HG02678 (cell line): ENCODE results near the gene CREB3L2.

Source experiments
- ATAC-seq: cut with Tn5 transposase; IDR thresholded peaks from one replicate; pipeline ENCODE4 v1.9.1; 2021; ENCODE audit warnings: mild to moderate bottlenecking, moderate library complexity; ENCODE audit not compliant: unreplicated experiment

Gene CREB3L2

GRCh38 chr7:137879357-137880158 is 122.3 kb downstream of the CREB3L2 start:
- ATAC-seq: peak; percentile 43

GRCh38 chr7:137878333-137878961 is 123.4 kb downstream of the CREB3L2 start:
- ATAC-seq: no peak

DNA sequence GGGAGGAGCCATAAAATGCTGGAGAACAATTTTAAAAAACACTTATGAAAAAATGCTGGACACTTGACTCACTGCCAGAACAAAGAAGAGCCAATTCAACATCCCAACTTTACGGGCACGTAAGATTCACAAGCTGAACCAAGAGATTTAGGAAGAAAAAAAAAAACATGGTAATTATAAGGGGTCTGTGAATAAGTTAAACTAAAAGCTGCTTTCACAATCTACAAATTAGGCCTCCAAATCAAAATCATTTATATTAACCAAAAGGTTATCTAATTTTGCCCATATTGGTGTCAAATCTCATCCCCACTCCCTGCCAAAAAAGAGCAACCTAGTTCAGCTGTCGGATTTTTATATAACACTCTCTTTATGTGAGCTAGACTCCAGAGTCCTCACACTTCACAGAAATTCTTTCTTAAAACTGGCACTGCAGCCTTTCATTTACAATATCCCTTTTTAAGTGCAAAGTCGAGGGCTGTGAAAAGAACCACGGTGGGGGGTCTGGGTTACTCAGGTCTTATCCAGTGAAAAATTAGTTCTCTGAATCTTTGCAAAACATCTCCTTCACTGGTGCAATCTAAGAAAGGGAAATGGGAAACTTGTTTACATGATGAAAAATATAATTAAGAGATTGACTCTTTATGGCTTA is 124.7 kb downstream of the CREB3L2 start:
- no peak for ATAC-seq

DNA sequence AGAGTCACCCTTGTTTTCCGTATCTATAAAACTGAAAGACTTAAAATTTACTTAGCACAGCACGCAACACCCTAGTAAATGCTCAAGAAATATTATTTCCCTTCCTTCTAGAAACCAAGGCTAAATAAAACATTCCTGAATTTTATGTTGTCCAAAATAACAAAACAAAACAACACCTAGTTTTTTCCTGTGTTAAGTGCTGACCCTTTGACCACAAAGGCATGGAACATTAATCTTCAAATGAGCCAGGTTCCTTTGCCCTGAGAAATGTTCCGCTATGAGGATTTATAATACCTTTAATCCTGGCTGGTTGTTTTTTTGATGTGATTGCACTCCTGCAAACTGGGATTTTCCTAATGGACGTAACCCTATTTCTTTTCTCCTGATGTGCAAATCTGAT is 126.1 kb downstream of the CREB3L2 start:
- ATAC-seq: no peak

DNA sequence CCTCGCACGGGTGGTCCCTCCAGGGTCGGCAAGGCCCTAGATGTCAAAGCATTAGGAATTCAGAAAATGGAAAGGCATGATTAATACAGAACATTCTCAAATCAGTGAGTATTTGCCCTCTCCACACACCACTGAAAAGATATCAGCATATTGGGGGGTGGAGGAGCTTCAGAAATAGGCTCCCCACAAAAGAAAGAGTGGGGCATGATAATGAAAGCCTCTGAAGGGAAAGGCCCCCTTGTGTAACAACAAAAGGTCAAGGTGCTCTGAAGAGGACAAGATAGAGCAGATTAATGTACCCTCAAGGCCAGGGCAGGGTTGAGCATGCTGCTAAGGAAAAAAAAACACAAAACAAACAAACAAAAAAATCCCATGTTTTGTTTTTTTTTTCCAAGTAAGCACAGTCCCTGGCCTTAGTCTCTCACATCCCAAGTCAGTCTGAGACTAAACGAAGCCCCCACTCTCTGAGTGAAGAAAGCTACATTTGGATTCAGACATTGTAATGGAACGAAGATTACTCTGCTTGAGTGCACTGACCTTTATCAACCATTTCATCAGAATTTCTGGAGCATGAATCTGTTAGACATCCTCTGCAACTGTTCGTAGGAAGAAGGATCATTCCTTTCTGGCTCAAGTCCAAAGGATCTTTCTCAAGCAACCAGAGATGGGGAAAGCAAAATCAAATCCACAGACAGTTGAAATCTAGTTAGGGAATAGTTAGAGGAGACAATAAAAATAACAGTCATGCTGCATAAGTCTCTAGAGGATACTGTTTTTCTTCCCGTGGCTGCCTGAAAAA is 127.7 kb downstream of the CREB3L2 start:
- ATAC-seq: no peak

DNA sequence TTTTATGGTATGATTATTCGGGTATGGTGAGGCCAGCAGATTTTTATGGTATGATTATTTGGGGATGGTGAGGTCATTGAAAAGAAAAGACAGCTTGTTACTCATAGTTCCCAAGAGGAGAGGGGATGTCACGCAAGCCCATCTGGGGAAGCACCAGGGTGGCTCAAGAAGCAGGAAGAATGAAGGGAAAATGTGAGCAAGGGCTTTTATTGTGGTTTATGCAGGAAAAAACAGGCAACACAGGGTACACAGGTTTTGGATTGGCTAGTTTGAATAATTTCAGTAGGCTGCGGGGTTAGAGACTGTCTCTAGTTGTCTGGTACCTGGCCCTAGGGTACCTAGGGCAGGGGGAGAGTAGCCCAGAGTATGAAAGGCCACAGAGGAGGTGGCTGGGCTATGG is 128.4 kb downstream of the CREB3L2 start:
- ATAC-seq: no peak

- ATAC-seq: no peak
Observed at GRCh38 chr7:137871170-137871915, 130.5 kb downstream of the CREB3L2 start.

DNA sequence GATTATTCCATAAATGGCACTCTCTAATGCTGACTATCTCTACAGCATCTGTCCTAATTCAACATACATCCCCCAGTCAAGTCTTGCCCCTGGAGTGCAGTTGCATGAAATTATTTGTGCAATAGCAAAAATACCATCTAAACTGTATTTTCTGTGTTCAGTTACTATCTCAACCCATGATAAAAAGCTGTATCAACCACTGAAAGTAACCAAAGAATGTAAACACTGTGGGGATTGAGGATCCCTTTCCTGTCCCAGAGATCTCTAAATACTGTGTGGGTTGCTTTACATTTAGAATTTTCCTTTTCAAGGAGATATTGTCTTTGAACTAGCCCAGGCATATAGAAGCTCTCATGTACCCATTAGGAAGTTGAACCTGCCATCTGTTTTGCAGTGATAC is 131.2 kb downstream of the CREB3L2 start:
- no peak for ATAC-seq

- ATAC-seq: no peak
Observed at GRCh38 chr7:137870078-137870477, 131.8 kb downstream of the CREB3L2 start.

GRCh38 chr7:137869260-137869659 is 132.6 kb downstream of the CREB3L2 start:
- ATAC-seq: no peak

GRCh38 chr7:137867289-137867688 is 134.6 kb downstream of the CREB3L2 start:
- no peak for ATAC-seq

DNA sequence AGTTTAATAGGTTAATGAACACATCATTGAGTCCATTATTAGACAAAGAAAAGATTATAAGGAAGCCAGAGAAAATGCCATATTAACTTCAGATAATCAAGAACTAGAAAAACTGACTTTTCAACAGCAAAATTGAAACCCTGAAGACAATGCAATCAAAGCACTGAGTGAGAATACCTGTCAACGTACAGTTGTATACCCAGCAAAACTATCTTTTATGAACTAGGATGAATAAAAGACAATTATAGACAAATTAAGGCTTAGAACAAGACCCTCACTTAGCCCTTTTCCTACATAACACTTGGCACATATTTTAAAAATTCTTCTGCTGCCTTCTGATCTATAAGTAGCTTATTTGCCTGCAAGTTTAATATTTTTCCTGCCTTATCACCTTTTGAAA is 136.1 kb downstream of the CREB3L2 start:
- no peak for ATAC-seq

DNA sequence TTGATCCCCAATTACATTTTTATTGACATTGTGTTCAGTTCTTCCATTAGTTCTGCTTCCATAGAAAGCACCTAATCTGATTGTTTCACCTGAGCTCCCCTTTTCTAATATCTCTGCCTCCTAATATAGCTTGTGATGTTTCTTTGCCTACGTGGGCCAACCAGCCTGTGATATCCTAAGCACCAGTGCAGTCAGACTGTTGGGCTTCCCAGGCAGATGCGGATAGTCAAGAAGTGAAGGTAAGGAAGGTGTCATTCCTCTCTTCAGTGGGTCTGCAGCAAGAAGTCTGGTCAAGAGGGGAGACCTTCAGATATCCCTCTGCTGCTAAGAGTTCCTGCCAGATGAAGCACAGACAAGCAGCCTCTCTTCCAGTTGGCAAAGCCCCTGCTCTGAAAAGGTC is 138.9 kb downstream of the CREB3L2 start:
- ATAC-seq: no peak

- ATAC-seq: no peak
Observed at GRCh38 chr7:137862358-137862757, 139.5 kb downstream of the CREB3L2 start.

DNA sequence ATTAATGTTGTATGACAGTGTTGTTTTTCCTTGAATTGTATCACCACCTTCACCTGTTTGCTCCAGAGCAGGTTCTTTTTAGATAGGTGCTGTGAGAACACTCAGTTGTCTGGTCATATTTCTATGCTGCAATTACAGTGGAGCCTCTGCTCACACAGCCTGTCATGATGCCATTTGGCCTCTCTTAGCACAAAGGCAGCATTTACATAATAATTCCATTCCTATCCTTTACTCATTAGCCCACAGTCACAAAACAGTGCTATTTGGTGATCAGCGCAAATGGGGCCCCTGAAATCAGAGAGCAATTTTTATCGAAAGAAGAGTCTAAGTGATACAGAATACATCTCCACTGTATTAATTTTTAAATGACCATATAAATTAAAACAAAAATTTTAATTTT is 141.3 kb downstream of the CREB3L2 start:
- ATAC-seq: no peak

DNA sequence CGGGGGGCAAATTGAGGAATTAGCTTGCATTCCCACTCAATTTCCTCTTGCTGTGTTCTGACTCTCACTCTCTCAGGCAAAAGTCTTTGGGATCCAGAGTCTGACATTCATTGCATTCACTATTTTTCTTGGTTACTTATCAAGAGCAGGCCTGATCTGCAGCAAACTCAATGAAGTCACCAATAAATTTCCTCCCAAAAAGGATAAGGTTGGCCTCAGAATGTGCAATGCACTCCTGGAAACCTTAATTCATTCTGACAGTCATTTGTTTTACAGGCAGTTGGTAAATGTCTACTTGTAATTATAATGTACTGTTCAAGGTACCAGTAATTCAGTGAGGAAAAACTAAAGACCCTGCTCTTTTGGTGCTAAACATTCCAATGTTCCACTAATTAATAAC is 148.8 kb downstream of the CREB3L2 start:
- no peak for ATAC-seq

- ATAC-seq: no peak
Observed at GRCh38 chr7:137852108-137852507, 149.8 kb downstream of the CREB3L2 start.

DNA sequence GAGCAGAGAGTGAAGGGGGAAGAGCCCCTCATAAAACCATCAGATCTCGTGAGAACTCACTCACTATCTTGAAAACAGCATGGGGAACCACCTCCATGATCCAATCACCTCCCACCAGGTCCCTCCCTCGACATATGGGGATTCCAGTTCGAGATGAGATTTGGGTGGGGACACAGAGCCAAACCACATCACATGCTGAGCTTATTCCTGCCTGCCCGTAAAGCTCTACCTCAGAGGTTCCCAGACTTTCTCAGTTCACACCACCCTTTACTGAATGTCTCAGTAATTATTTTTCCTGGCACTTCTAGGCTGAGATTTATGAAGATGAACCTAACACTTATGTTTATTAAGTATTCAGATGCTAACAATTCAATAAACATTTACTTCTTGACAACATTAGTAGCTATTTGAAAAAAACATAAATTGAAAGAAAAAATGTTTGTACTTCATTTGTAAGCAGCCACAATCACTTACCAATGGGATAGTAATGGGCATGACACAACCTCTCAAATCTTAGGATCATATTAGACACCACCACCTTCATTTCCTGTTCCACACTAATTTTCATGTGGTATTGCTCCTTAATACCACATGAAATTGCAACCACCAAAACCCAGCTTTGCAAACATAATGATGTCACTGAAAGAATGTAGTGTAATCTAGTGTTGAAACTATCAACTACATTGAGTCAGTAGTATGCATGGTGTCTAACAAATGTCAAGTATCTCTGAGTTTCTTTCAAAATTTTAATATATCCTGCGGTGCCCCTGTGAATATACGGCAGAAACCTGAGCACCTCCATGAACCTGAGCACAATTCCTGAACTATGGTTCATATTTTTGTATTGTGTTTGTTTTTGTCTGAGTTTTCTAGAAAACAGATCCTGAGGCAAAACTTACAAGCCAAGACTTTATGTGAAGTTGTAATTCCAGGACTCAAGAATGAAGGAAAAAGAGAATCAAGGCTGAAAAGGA is 150.6 kb downstream of the CREB3L2 start:
- no peak for ATAC-seq

DNA sequence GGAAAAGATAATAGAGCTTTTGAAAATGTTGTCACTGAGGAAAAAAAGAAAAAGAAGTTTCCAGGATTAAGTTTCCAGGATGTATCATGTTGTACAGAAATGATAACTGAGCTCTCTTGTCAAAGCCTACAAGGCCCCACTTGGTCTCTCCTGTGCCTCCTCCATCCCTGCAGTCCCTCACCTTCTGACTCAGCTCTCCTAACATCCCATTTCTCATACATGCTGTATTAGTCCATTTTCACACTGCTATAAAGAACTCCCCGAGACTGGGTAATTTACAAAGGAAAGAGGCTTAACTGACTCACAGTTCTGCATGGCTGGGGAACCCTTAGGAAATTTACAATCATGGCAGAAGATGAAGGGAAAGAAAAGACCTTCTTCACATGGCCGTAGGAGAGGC is 151.3 kb downstream of the CREB3L2 start:
- no peak for ATAC-seq
